ENCODE measurements around the gene TCP11L1. TPM values are rescaled to one million over a fixed set of nuclear protein-coding genes. Genes with fewer than 3 reads are reported as not detected.
"Not testable (repeated sequence)": the region's sequence is repeated elsewhere in the genome, so short reads cannot be mapped to it uniquely, and the experiment has no call there.

TCP11L1 gene
- total and polyA plus RNA-seq, 4 donors, result 3.1 to 19.8 (median 8.5) TPM

DNA sequence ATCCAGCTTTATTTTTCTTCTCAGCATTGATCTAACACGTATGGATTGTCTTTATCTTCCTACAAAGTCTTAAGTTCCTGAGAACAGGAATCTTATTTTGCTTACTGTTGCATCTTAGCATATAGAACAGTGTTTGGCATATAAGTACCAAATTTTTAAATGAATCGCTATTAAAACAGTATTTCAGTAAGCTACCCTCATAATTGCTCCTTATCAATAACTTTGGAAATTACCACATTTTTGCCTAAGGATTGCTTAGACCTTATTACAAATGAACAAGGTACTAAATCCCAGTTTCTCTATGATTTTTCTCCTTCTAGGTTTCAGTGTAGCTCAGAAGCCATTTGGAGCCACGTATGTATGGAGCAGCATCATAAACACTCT, 14.0 kb upstream of the TCP11L1 start:
- peaks cover 0 to 9% (median 0%) of the 10 kb centered on the region in 5 donors for H3K4me1 ChIP-seq (ENCODE audit: control insufficient read depth in 5 of 5, insufficient read depth in 5 of 5, low read length in 5 of 5)
- WGBS, 2 donors, result 86 to 92% methylated on average over 3 of the region's 3 CpGs

DNA sequence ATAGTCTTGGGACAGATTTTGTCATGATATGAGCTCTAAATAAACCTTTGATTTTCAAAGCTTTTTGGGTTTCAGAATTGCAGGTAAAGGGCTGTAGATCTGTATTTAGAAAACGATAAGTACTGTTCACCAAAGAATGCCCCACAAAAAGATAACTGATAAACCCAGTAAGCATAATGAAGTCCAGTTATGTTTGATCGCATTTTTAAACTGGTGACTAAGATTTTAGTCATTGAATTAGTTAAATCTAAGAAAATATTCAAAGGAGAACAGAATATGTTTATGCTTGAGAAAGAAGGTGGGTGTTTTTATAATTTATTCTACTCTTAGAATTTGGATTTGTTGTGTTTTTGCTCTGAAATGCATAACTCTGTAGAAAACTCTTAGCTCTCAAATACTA, 12.1 kb upstream of the TCP11L1 start:
- ATAC-seq (ENCODE audit: insufficient read depth, low FRiP score) (no peak), DNase-seq (no peak)
- no peak overlapping the region for H3K9ac ChIP-seq (ENCODE audit: insufficient read depth in 1 of 2, low read length in 2 of 2)
- H3K4me1 ChIP-seq (ENCODE audit: control insufficient read depth in 5 of 5, insufficient read depth in 5 of 5, low read length in 5 of 5), result peaks cover 0 to 1% (median 0%) of the 10 kb centered on the region in 5 donors
- 94 to 95% methylated on average over 2 of the region's 2 CpGs for WGBS, 2 donors
- TF ChIP-seq, protein P1, sequence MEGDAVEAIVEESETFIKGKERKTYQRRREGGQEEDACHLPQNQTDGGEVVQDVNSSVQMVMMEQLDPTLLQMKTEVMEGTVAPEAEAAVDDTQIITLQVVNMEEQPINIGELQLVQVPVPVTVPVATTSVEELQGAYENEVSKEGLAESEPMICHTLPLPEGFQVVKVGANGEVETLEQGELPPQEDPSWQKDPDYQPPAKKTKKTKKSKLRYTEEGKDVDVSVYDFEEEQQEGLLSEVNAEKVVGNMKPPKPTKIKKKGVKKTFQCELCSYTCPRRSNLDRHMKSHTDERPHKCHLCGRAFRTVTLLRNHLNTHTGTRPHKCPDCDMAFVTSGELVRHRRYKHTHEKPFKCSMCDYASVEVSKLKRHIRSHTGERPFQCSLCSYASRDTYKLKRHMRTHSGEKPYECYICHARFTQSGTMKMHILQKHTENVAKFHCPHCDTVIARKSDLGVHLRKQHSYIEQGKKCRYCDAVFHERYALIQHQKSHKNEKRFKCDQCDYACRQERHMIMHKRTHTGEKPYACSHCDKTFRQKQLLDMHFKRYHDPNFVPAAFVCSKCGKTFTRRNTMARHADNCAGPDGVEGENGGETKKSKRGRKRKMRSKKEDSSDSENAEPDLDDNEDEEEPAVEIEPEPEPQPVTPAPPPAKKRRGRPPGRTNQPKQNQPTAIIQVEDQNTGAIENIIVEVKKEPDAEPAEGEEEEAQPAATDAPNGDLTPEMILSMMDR (IDR thresholded peaks at IDR 0.05; ENCODE audit: control extremely low read depth, extremely low read depth), result no peak
- no peak overlapping the region for H3K27ac ChIP-seq (ENCODE audit: low read depth in 1 of 2, low read length in 1 of 2)
- H3K4me3 ChIP-seq, result no peak overlapping the region
- no peaks in the 10 kb centered on the region for H3K9me3 ChIP-seq (ENCODE audit: control insufficient read depth in 4 of 4, insufficient read depth in 3 of 4, low read length in 3 of 4)
- H3K36me3 ChIP-seq (ENCODE audit: control insufficient read depth in 4 of 4, insufficient read depth in 4 of 4, low read length in 4 of 4), result no peaks in the 10 kb centered on the region
- no peaks in the 10 kb centered on the region for H3K27me3 ChIP-seq (ENCODE audit: control insufficient read depth in 3 of 3, insufficient read depth in 3 of 3, low read length in 2 of 3)

More for the DNA sequence above, 14.0 kb upstream of the TCP11L1 start:
- no peaks in the 10 kb centered on the region for H3K9me3 ChIP-seq (ENCODE audit: control insufficient read depth in 4 of 4, insufficient read depth in 3 of 4, low read length in 3 of 4)
- H3K9ac ChIP-seq (ENCODE audit: insufficient read depth in 1 of 2, low read length in 2 of 2), result no peak overlapping the region
- H3K27ac ChIP-seq (ENCODE audit: low read depth in 1 of 2, low read length in 1 of 2), result no peak overlapping the region
- ATAC-seq (ENCODE audit: insufficient read depth, low FRiP score), result no peak
- DNase-seq, result no peak
- TF ChIP-seq, protein P1 (IDR thresholded peaks at IDR 0.05; ENCODE audit: control extremely low read depth, extremely low read depth), result no peak
- no peak overlapping the region for H3K4me3 ChIP-seq
- no peaks in the 10 kb centered on the region for H3K27me3 ChIP-seq (ENCODE audit: control insufficient read depth in 3 of 3, insufficient read depth in 3 of 3, low read length in 2 of 3)
- no peaks in the 10 kb centered on the region for H3K36me3 ChIP-seq (ENCODE audit: control insufficient read depth in 4 of 4, insufficient read depth in 4 of 4, low read length in 4 of 4)

DNA sequence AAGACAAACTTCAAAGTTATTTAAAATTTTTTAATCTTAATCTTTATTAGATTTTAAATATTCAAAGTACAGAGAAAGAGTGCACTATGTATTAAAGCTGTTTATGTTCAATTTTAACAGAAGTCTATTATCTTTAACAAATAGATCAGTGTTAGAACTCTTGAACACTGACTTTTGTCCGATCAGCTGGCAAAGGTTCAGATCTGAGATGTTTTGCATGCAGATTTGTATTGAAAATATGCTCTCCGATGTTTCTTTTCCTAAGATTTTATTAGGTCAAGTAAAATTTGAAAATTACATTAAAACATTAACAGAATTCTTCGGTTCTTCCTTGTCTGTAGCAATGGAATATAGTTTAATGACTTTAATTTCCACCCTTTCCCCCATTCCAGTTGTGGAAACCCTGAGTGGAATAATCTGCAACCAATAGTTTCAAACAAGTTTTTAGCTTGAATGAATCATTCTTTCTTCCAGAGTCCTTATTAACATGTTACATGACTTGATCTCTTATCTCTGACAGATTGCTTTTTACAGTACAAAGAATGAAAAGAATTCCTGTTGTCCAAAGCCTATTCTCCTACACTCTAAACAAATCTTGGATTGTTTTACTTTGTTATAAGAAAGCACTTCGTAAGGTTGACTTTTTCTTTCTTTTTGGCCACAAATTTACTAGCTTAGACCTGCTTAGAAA, 11.4 kb upstream of the TCP11L1 start:
- Histone ChIP-seq H3K9me3 (ENCODE audit: control insufficient read depth in 4 of 4, insufficient read depth in 3 of 4, low read length in 3 of 4) (no peaks in the 10 kb centered on the region), H3K9ac (ENCODE audit: insufficient read depth in 1 of 2, low read length in 2 of 2) (no peak overlapping the region), H3K36me3 (ENCODE audit: control insufficient read depth in 4 of 4, insufficient read depth in 4 of 4, low read length in 4 of 4) (no peaks in the 10 kb centered on the region), H3K27me3 (ENCODE audit: control insufficient read depth in 3 of 3, insufficient read depth in 3 of 3, low read length in 2 of 3) (no peaks in the 10 kb centered on the region), H3K27ac (ENCODE audit: low read depth in 1 of 2, low read length in 1 of 2) (no peak overlapping the region), H3K4me1 (ENCODE audit: control insufficient read depth in 5 of 5, insufficient read depth in 5 of 5, low read length in 5 of 5) (no peaks in the 10 kb centered on the region), H3K4me3 (no peak overlapping the region)
- 72 to 82% methylated on average over 4 of the region's 4 CpGs for WGBS, 2 donors
- no peak for ATAC-seq (ENCODE audit: insufficient read depth, low FRiP score)
- TF ChIP-seq, protein P1 (IDR thresholded peaks at IDR 0.05; ENCODE audit: control extremely low read depth, extremely low read depth), result no peak
- DNase-seq, result no peak

DNA sequence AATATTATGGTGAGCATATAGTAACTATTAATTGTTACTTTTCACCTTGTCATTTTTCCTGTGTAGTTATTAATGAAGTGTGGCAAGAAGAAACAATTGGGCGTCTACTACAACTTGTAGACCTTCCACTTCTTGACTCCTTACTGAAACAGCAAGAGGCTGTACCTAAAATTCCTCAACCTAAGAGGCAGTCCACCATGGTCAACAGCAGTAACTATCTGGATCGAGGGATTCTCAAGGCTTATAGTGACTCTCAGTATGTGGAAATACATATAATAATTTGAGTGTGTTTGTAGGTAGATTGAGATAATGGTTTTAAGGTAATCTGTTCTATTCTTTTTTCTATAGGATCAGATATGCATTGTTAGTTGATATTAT, 10.8 kb upstream of the TCP11L1 start:
- TF ChIP-seq, protein P1 (IDR thresholded peaks at IDR 0.05; ENCODE audit: control extremely low read depth, extremely low read depth), result no peak
- ATAC-seq (ENCODE audit: insufficient read depth, low FRiP score), result no peak

DNA sequence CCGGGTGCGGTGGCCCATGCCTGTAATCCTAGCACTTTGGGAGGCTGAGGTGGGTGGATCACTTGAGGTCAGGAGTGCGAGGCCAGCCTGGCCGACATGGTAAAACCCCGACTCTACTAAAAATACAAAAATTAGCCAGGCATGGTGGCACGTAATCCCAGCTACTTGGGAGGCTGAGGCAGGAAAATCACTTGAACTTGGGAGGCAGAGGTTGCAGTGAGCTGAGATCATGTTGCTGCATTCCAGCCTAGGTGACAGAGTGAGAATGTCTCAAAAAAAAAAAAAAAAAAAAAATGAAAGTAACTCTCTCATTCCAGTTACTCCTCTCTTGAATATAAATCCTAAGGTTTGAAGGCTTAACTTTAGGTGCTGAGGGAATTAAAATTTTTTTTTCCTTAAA, 10.2 kb upstream of the TCP11L1 start:
- WGBS, 2 donors, result 92 to 95% methylated on average over 6 of the region's 6 CpGs
- not testable (repeated sequence) for ATAC-seq (ENCODE audit: insufficient read depth, low FRiP score); H3K9ac ChIP-seq (ENCODE audit: insufficient read depth in 1 of 2, low read length in 2 of 2); DNase-seq; H3K36me3 ChIP-seq (ENCODE audit: control insufficient read depth in 4 of 4, insufficient read depth in 4 of 4, low read length in 4 of 4); H3K9me3 ChIP-seq (ENCODE audit: control insufficient read depth in 4 of 4, insufficient read depth in 3 of 4, low read length in 3 of 4); H3K27me3 ChIP-seq (ENCODE audit: control insufficient read depth in 3 of 3, insufficient read depth in 3 of 3, low read length in 2 of 3); H3K4me3 ChIP-seq; H3K27ac ChIP-seq (ENCODE audit: low read depth in 1 of 2, low read length in 1 of 2); H3K4me1 ChIP-seq (ENCODE audit: control insufficient read depth in 5 of 5, insufficient read depth in 5 of 5, low read length in 5 of 5)

More for the DNA sequence above, 10.8 kb upstream of the TCP11L1 start:
- Histone ChIP-seq H3K36me3 (ENCODE audit: control insufficient read depth in 4 of 4, insufficient read depth in 4 of 4, low read length in 4 of 4) (no peaks in the 10 kb centered on the region), H3K27ac (ENCODE audit: low read depth in 1 of 2, low read length in 1 of 2) (no peak overlapping the region), H3K9ac (ENCODE audit: insufficient read depth in 1 of 2, low read length in 2 of 2) (no peak overlapping the region), H3K9me3 (ENCODE audit: control insufficient read depth in 4 of 4, insufficient read depth in 3 of 4, low read length in 3 of 4) (no peaks in the 10 kb centered on the region), H3K4me3 (no peak overlapping the region), H3K27me3 (ENCODE audit: control insufficient read depth in 3 of 3, insufficient read depth in 3 of 3, low read length in 2 of 3) (no peaks in the 10 kb centered on the region), H3K4me1 (ENCODE audit: control insufficient read depth in 5 of 5, insufficient read depth in 5 of 5, low read length in 5 of 5) (no peaks in the 10 kb centered on the region)
- DNase-seq, result no peak
- 57 to 72% methylated on average over 2 of the region's 2 CpGs for WGBS, 2 donors
